ENCODE measurements around the gene MEIS2. TPM values are rescaled to one million over a fixed set of nuclear protein-coding genes. Genes with fewer than 3 reads are reported as not detected.

Gene MEIS2
- total RNA-seq, 1 donor from 2014 or later, result 13.0 TPM

- Mint-ChIP-seq H3K27me3 (ENCODE audit: unreplicated experiment) (peaks cover 4% of the 10 kb centered on the region), H3K4me3 (ENCODE audit: unreplicated experiment) (no peak overlapping the region), H3K27ac (ENCODE audit: unreplicated experiment) (no peak overlapping the region), H3K4me1 (ENCODE audit: unreplicated experiment) (no peaks in the 10 kb centered on the region), H3K36me3 (ENCODE audit: low read depth, unreplicated experiment) (no peaks in the 10 kb centered on the region), H3K9me3 (ENCODE audit: unreplicated experiment) (no peaks in the 10 kb centered on the region)
- no peak for DNase-seq (ENCODE audit: low spot score)
- no peak for TF ChIP-seq CTCF (IDR thresholded peaks at IDR 0.05; ENCODE audit: unreplicated experiment)
These were observed 62.3 kb downstream of the MEIS2 start for GRCh38 chr15:37037850-37038715.

DNA sequence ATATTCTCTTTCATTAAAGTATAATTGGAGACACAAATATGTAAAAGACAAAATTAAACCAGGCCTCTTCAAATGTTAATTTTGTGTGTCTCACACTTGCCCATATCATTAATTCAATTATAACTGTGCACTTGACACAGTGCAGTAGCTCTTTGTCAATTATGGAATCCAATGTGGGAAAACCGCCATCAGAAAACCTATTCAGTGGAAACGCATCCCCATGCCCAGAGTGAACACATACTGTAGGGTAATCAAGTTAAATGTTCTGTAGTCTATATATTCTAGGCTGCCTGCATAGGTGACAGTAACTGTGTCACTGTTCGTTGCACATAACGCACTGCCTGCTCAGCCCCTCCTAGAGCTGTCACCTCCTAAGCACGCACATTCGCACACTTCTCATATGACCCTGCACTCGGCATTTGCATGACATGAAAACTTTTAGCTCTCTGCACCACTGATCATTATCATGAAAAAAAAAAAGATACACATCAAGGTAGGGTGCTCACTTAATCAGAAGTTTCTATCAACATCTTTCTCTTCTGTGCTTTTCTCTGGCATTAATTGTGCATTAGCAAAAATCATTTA is 63.2 kb downstream of the MEIS2 start:
- no peak for TF ChIP-seq CTCF (IDR thresholded peaks at IDR 0.05; ENCODE audit: unreplicated experiment)
- no peaks in the 10 kb centered on the region for H3K4me1 Mint-ChIP-seq (ENCODE audit: unreplicated experiment)
- no peaks in the 10 kb centered on the region for H3K36me3 Mint-ChIP-seq (ENCODE audit: low read depth, unreplicated experiment)
- H3K27me3 Mint-ChIP-seq (ENCODE audit: unreplicated experiment), result peaks cover 5% of the 10 kb centered on the region
- H3K9me3 Mint-ChIP-seq (ENCODE audit: unreplicated experiment), result no peaks in the 10 kb centered on the region
- no peak overlapping the region for H3K27ac Mint-ChIP-seq (ENCODE audit: unreplicated experiment)
- no peak overlapping the region for H3K4me3 Mint-ChIP-seq (ENCODE audit: unreplicated experiment)
- DNase-seq (ENCODE audit: low spot score), result no peak

DNA sequence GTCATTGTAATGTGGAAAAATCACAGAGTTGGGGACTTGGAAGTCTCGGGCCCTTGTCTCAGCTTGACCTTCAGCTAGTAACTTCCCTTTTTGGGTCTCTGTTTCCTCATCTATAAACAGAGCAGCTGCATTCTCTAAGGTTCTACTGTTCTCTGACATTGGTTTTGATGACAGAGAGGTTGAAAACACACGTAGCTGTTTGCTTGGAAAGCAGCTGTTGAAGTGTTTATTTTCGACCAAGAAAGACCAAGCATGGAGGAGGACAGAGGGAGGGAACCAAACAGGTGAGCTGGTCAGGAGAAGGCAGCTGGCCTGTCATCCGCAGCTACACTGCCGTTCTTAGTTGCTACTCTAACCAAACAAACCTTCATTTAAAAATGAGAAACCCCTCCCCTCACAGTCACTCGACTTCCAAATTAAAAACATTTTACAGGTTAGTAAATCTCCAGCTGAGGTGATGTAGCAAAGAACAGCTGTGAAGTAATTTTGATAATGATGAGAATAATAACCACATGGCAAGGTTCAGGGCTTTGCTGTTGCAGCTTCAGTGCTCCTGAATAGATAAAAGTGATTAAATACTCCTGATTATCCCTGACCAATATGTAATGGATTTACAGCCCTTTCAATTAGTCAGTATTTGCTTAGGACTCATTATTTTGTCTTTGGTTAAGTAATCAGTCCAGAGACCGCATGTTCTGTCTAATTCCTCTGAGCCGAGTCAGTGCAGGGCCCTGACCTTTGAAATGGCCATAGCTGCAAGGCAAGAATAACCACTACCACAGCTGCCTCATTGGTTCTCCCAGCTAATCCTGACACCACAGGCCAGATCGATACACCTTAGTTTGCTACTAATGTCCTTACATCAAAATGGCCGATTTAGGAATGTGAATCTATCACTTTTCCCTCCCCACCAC is 65.3 kb downstream of the MEIS2 start:
- Mint-ChIP-seq H3K27me3 (ENCODE audit: unreplicated experiment) (peaks cover 6% of the 10 kb centered on the region), H3K36me3 (ENCODE audit: low read depth, unreplicated experiment) (no peaks in the 10 kb centered on the region), H3K9me3 (ENCODE audit: unreplicated experiment) (no peaks in the 10 kb centered on the region), H3K27ac (ENCODE audit: unreplicated experiment) (no peak overlapping the region), H3K4me1 (ENCODE audit: unreplicated experiment) (no peaks in the 10 kb centered on the region), H3K4me3 (ENCODE audit: unreplicated experiment) (no peak overlapping the region)
- TF ChIP-seq CTCF (IDR thresholded peaks at IDR 0.05; ENCODE audit: unreplicated experiment), result no peak
- no peak for DNase-seq (ENCODE audit: low spot score)

DNA sequence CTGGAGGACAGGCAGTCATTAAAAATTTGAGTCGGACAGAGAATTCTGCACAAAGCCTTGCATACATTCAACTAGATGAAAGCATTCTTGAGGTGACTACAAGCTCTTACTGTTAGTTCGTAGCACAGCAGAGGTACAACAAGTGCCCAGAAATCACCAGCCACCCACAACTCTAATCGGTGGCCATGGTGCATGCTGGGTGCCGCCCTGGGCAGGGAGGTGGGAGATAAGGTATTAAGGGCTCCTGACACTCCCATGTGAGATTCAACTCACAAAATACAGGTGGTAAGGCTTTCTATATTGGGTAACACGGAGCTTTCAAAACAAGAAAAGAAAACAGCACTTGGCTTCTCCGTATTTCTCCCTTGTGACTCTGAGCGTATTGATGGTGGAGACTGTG is 66.0 kb downstream of the MEIS2 start:
- no peak for DNase-seq (ENCODE audit: low spot score)
- no peaks in the 10 kb centered on the region for H3K9me3 Mint-ChIP-seq (ENCODE audit: unreplicated experiment)
- no peak overlapping the region for H3K4me3 Mint-ChIP-seq (ENCODE audit: unreplicated experiment)
- no peaks in the 10 kb centered on the region for H3K36me3 Mint-ChIP-seq (ENCODE audit: low read depth, unreplicated experiment)
- TF ChIP-seq CTCF (IDR thresholded peaks at IDR 0.05; ENCODE audit: unreplicated experiment), result no peak
- no peak overlapping the region for H3K27ac Mint-ChIP-seq (ENCODE audit: unreplicated experiment)
- H3K27me3 Mint-ChIP-seq (ENCODE audit: unreplicated experiment), result peaks cover 6% of the 10 kb centered on the region
- H3K4me1 Mint-ChIP-seq (ENCODE audit: unreplicated experiment), result no peaks in the 10 kb centered on the region
